H54 (cell line): Measurements from ENCODE around the gene SYK.

Experiments
- DNase-seq: peaks from one replicate; pipeline ENCODE4 v3.0.0; 2011; ENCODE audit warnings: low spot score, mixed read lengths; ENCODE audit not compliant: insufficient read length
- FAIRE-seq: peaks from 3 replicates; lab custom pipeline; 2011; peaks lifted over from hg19 to GRCh38; lab: Jason Lieb, UNC
- POLR2A ChIP-seq: IDR thresholded peaks from 2 replicates; pipeline ENCODE4 v1.6.1; 2011; ENCODE audit warnings: low read depth, mild to moderate bottlenecking, low read length

The SYK gene

GRCh38 chr9:90941661-90942060 lies 140.0 kb downstream of the SYK start:
- TF ChIP-seq POLR2A, result no peak
- no peak for FAIRE-seq
- no peak for DNase-seq

DNA sequence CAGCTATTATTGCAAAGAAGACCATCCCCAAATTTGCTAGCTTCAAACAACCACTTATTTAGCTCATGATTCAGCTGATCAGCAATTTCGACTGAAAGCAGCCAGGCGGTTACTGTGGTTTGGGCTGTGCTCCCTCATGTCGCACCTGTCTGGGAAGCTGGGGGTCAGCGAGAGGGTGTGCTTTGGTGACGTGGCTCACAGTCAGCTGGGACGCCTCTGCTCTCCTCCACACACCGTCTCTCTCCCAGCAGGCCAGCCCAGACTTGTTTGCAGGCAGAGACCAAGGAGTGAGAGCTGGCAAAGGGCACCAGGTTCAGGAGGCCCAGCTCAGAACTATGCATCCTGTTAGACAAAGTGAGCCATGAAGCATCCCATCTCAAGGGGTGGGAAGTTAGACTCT lies 140.9 kb downstream of the SYK start:
- TF ChIP-seq POLR2A, result no peak
- no peak for DNase-seq
- FAIRE-seq, result no peak

GRCh38 chr9:90943341-90943740 lies 141.7 kb downstream of the SYK start:
- DNase-seq, result no peak
- TF ChIP-seq POLR2A, result no peak
- no peak for FAIRE-seq

DNA sequence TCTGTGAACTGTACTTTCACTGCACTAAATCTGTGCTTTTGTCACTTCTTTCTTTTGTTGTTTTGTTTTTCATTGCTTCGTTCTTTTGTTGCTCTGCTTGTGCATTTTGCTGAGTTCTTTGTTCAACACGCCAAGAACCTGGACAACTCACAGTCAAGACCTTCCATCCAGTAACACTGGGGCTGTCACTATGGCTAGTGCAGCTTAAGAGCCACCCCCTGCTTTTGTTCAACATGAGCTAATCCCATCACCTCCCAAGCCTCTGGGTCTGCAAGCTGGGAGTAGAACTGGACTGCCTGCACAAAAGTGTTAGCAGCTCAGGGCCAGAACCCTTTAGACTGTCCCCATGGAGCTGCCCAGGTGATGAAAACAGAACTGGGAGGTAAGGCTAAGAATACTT lies 143.7 kb downstream of the SYK start:
- FAIRE-seq (no peak), DNase-seq (no peak)
- TF ChIP-seq POLR2A, result no peak

DNA sequence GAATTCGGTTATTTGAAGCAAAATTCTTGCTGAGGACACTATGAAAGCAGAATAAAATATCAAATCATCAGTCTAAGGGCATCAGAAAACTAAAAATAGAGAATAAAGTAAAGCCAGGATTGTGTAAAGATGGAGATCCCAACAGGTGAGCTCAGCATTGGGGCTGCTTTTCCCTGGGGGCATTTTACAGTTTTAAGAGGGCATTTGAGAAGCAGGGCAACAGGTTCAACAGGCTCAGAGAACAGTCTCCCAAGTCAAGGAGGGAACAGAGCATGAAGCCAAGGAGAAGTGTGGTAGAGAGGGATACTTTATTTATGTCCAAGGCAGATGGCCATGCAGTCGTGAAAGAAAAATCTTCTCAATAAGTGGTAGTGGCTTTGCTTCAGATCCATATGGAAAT lies 145.4 kb downstream of the SYK start:
- no peak for DNase-seq
- no peak for FAIRE-seq
- TF ChIP-seq POLR2A, result no peak
